MCF 10A (cell line): Measurements from ENCODE around the gene ARIH1. TPM values are rescaled to one million over a fixed set of nuclear protein-coding genes. Genes with fewer than 3 reads are reported as not detected.

Source experiments
- BruUV-seq: library from RNA; stranded (reverse); fragments of 400-500 nt; replicated peaks from 2 replicates; lab custom pipeline; 2021; lab: Mats Ljungman, UMichigan
- CTCF ChIA-PET: fragments of 300-600 bp; sonication (Branson Sonifier 250); formaldehyde crosslinking; extraction: SDS; loops from one replicate; lab custom pipeline; 2021; ENCODE audit warnings: antibody characterized with exemption, inconsistent platforms; lab: Yijun Ruan, JAX
- POLR2A ChIA-PET: fragments of 300-600, 350-650 bp; sonication (Branson Sonifier 250); formaldehyde crosslinking; extraction: SDS; loops from one replicate; lab custom pipeline; 2020; ENCODE audit warnings: antibody characterized with exemption, inconsistent platforms; lab: Yijun Ruan, JAX
- DNase-seq: peaks from one replicate; pipeline ENCODE4 v3.0.0-alpha.2; 2018; ENCODE audit not compliant: unreplicated experiment
- H3K27ac Mint-ChIP-seq: one replicate; pipeline ENCODE4 v1.8.0; 2022; ENCODE audit warnings: mild to moderate bottlenecking, low read depth, mixed read lengths; ENCODE audit not compliant: unreplicated experiment
- H3K27me3 Mint-ChIP-seq: one replicate; pipeline ENCODE4 v1.8.0; 2022; ENCODE audit warnings: mixed read lengths; ENCODE audit not compliant: insufficient read depth, unreplicated experiment
- H3K36me3 Mint-ChIP-seq: one replicate; pipeline ENCODE4 v1.8.0; 2022; ENCODE audit warnings: mild to moderate bottlenecking, moderate library complexity, mixed read lengths; ENCODE audit not compliant: insufficient read depth, unreplicated experiment
- H3K4me1 Mint-ChIP-seq: one replicate; pipeline ENCODE4 v1.8.0; 2022; ENCODE audit warnings: mixed read lengths; ENCODE audit not compliant: insufficient read depth, unreplicated experiment
- H3K4me3 Mint-ChIP-seq: one replicate; pipeline ENCODE4 v1.8.0; 2022; ENCODE audit warnings: mild to moderate bottlenecking, moderate library complexity, mixed read lengths; ENCODE audit not compliant: unreplicated experiment
- H3K9me3 Mint-ChIP-seq: one replicate; pipeline ENCODE4 v1.8.0; 2022; ENCODE audit warnings: mixed read lengths; ENCODE audit not compliant: unreplicated experiment
- CTCF ChIP-seq: fragments of 200-600 bp; IDR thresholded peaks from one replicate; pipeline ENCODE4 v1.8.0; 2022; ENCODE audit warnings: antibody characterized with exemption, mild to moderate bottlenecking; ENCODE audit not compliant: unreplicated experiment
- intact Hi-C: fragments of 100-400 bp; cut with micrococcal nuclease; formaldehyde crosslinking; loops from 2 replicates; pipeline ENCODE4 v1.14.1; 2022
- total RNA-seq: library from RNA; stranded (reverse); gene quantifications from 2 replicates; pipeline ENCODE4 v1.2.3, GENCODE V29; 2022

ARIH1 gene
- total RNA-seq, 1 experiment from 2014 or later: 235 TPM

GRCh38 chr15:72502220-72502809 lies 28.2 kb downstream of the ARIH1 start:
- no peaks in the 10 kb centered on the region for H3K27me3 Mint-ChIP-seq
- POLR2A ChIA-PET: no interaction called here
- intact Hi-C loops: no loop called here
- DNase-seq: no peak
- no TSS peak for BruUV-seq
- peaks cover 4% of the 10 kb centered on the region for H3K4me1 Mint-ChIP-seq
- H3K4me3 Mint-ChIP-seq: no peak overlapping the region
- peaks cover 6% of the 10 kb centered on the region for H3K36me3 Mint-ChIP-seq
- H3K27ac Mint-ChIP-seq: no peak overlapping the region
- no peaks in the 10 kb centered on the region for H3K9me3 Mint-ChIP-seq
- CTCF ChIA-PET: interaction anchor here (0.9 kb wide), 1 partner anchor 32 kb away, joined by 3 read pairs; no protein-coding TSS in a partner anchor
- TF ChIP-seq CTCF: no peak

- CTCF ChIA-PET: interaction anchor here (0.9 kb wide), 1 partner anchor 31 kb away, joined by 3 read pairs; no protein-coding TSS in a partner anchor
- no TSS peak for BruUV-seq
- intact Hi-C loops: no loop called here
- Mint-ChIP-seq H3K4me1 (no peaks in the 10 kb centered on the region), H3K4me3 (no peak overlapping the region), H3K27ac (no peak overlapping the region), H3K27me3 (no peaks in the 10 kb centered on the region), H3K36me3 (peaks cover 6% of the 10 kb centered on the region), H3K9me3 (no peaks in the 10 kb centered on the region)
- no peak for TF ChIP-seq CTCF
- POLR2A ChIA-PET: interaction anchor here (0.6 kb wide), 1 partner anchor 16 kb away, joined by 3 read pairs; no protein-coding TSS in a partner anchor
- DNase-seq: no peak
Measured at GRCh38 chr15:72503147-72503546, 29.0 kb downstream of the ARIH1 start.

- Mint-ChIP-seq H3K4me3 (no peak overlapping the region), H3K36me3 (no peaks in the 10 kb centered on the region), H3K9me3 (no peaks in the 10 kb centered on the region), H3K27me3 (no peaks in the 10 kb centered on the region), H3K4me1 (peaks cover 9% of the 10 kb centered on the region), H3K27ac (no peak overlapping the region)
- TF ChIP-seq CTCF: no peak
- no peak for DNase-seq
- ChIA-PET CTCF (no interaction called here), POLR2A (interaction anchor here (1.0 to 1.7 kb wide), 3 partner anchors 9 to 34 kb away, joined by 3 to 5 read pairs (median 4); no protein-coding TSS in a partner anchor)
- BruUV-seq: no TSS peak
- intact Hi-C loops: no loop called here
Measured at GRCh38 chr15:72507402-72508092, 33.4 kb downstream of the ARIH1 start.

- Mint-ChIP-seq H3K9me3 (no peaks in the 10 kb centered on the region), H3K4me3 (no peak overlapping the region), H3K27ac (no peak overlapping the region), H3K36me3 (no peaks in the 10 kb centered on the region), H3K27me3 (no peaks in the 10 kb centered on the region), H3K4me1 (peaks cover 10% of the 10 kb centered on the region)
- intact Hi-C loops: no loop called here
- no peak for DNase-seq
- CTCF ChIA-PET: interaction anchor here (0.7 kb wide), 1 partner anchor 23 kb away, joined by 4 read pairs; no protein-coding TSS in a partner anchor
- BruUV-seq: no TSS peak
- no peak for TF ChIP-seq CTCF
- POLR2A ChIA-PET: interaction anchor here (0.5 kb wide), 1 partner anchor 108 kb away, joined by 3 read pairs; no protein-coding TSS in a partner anchor
Measured at GRCh38 chr15:72509484-72509883, 35.4 kb downstream of the ARIH1 start.
